KMS-11 (cell line): ENCODE measurements around the gene RNU2-63P.
"Not testable (repeated sequence)": the region's sequence is repeated elsewhere in the genome, so short reads cannot be mapped to it uniquely, and the experiment has no call there.

Source experiments
- H2AFZ ChIP-seq: fragments of 200-600 bp; sonication (generic); 2 replicates; pipeline ENCODE4 v1.6.1; 2016; ENCODE audit warnings: antibody characterized with exemption, mixed run types, low read depth
- H3K27ac ChIP-seq: fragments of 200-600 bp; sonication (generic); 2 replicates; pipeline ENCODE4 v1.6.1; 2016; ENCODE audit warnings: mild to moderate bottlenecking, mixed run types
- H3K27me3 ChIP-seq: fragments of 200-600 bp; sonication (generic); 2 replicates; pipeline ENCODE4 v1.6.1; 2017; ENCODE audit warnings: mild to moderate bottlenecking, low read depth, mixed run types, moderate library complexity; ENCODE audit not compliant: insufficient read depth
- H3K36me3 ChIP-seq: fragments of 200-600 bp; sonication (generic); 2 replicates; pipeline ENCODE4 v1.6.1; 2017; ENCODE audit warnings: mild to moderate bottlenecking, mixed run types; ENCODE audit not compliant: insufficient read depth
- H3K4me1 ChIP-seq: fragments of 200-600 bp; sonication (generic); 2 replicates; pipeline ENCODE4 v1.6.1; 2016; ENCODE audit warnings: mild to moderate bottlenecking, low read depth, mixed run types; ENCODE audit not compliant: poor library complexity, severe bottlenecking
- H3K4me2 ChIP-seq: fragments of 200-600 bp; sonication (generic); 2 replicates; pipeline ENCODE4 v1.7.0; 2016; ENCODE audit warnings: mild to moderate bottlenecking, mixed run types
- H3K4me3 ChIP-seq: fragments of 200-600 bp; sonication (generic); IDR thresholded peaks from 2 replicates; pipeline ENCODE4 v1.6.1; 2017; ENCODE audit warnings: low read depth, low read length, mixed read lengths; ENCODE audit not compliant: insufficient read depth
- H3K79me2 ChIP-seq: fragments of 200-600 bp; sonication (generic); 2 replicates; pipeline ENCODE4 v1.6.1; 2016; ENCODE audit warnings: low read depth, mixed run types; ENCODE audit not compliant: insufficient read depth
- H3K9ac ChIP-seq: fragments of 200-600 bp; sonication (generic); 2 replicates; pipeline ENCODE4 v1.6.1; 2016; ENCODE audit warnings: mild to moderate bottlenecking, mixed run types
- H4K20me1 ChIP-seq: fragments of 200-600 bp; sonication (generic); 2 replicates; pipeline ENCODE4 v1.6.1; 2016; ENCODE audit warnings: mild to moderate bottlenecking, mixed run types; ENCODE audit not compliant: insufficient read depth
- CTCF ChIP-seq: fragments of 200-600 bp; sonication (generic); conservative IDR thresholded peaks from 2 replicates; pipeline ENCODE4 v1.6.1; 2017; ENCODE audit warnings: low read depth, mild to moderate bottlenecking, antibody characterized with exemption, low read length, moderate library complexity, mixed read lengths

RNU2-63P gene

GRCh38 chr2:88005776-88006175 lies 10.6 kb downstream of the RNU2-63P start:
- Histone ChIP-seq H3K4me1 (peaks cover 3% of the 10 kb centered on the region), H3K27ac (no peak overlapping the region), H3K4me2 (no peak overlapping the region), H3K27me3 (no peaks in the 10 kb centered on the region), H3K9ac (no peak overlapping the region), H3K4me3 (no peak overlapping the region), H4K20me1 (no peaks in the 10 kb centered on the region), H3K36me3 (no peaks in the 10 kb centered on the region), H3K79me2 (no peaks in the 10 kb centered on the region), H2AFZ (no peak overlapping the region)
- no peak for TF ChIP-seq CTCF

- H4K20me1 ChIP-seq: no peaks in the 10 kb centered on the region
- no peaks in the 10 kb centered on the region for H3K79me2 ChIP-seq
- H3K4me3 ChIP-seq: no peak overlapping the region
- no peak overlapping the region for H2AFZ ChIP-seq
- no peak overlapping the region for H3K9ac ChIP-seq
- no peak overlapping the region for H3K27ac ChIP-seq
- H3K27me3 ChIP-seq: no peaks in the 10 kb centered on the region
- H3K4me2 ChIP-seq: no peak overlapping the region
- H3K4me1 ChIP-seq: peaks cover 3% of the 10 kb centered on the region
- no peak for TF ChIP-seq CTCF
- no peaks in the 10 kb centered on the region for H3K36me3 ChIP-seq
Observed at GRCh38 chr2:88003074-88003755, 13.1 kb downstream of the RNU2-63P start.

- Histone ChIP-seq H3K36me3 (no peaks in the 10 kb centered on the region), H3K4me2 (0 out of 2 replicates have a peak overlapping the region, but pooled peaks have one; percentile 14), H3K4me3 (no peak overlapping the region), H3K79me2 (no peaks in the 10 kb centered on the region), H2AFZ (peak overlapping the region; percentile 16; the same call in 1 of the 2 replicates), H3K27me3 (no peaks in the 10 kb centered on the region), H3K27ac (no peak overlapping the region), H4K20me1 (no peaks in the 10 kb centered on the region), H3K9ac (no peak overlapping the region), H3K4me1 (peaks cover 3% of the 10 kb centered on the region)
- TF ChIP-seq CTCF: no peak
Observed at GRCh38 chr2:88002359-88002707, 14.0 kb downstream of the RNU2-63P start.

GRCh38 chr2:88000474-88000873 lies 15.9 kb downstream of the RNU2-63P start:
- H3K4me2 ChIP-seq: not testable (repeated sequence)

GRCh38 chr2:87996570-87996969 lies 19.8 kb downstream of the RNU2-63P start:
- no peaks in the 10 kb centered on the region for H3K36me3 ChIP-seq
- H3K27ac ChIP-seq: no peak overlapping the region

More at GRCh38 chr2:88000474-88000873, 15.9 kb downstream of the RNU2-63P start:
- not testable (repeated sequence) for H4K20me1 ChIP-seq, H2AFZ ChIP-seq, H3K36me3 ChIP-seq, H3K79me2 ChIP-seq, H3K4me1 ChIP-seq, H3K27me3 ChIP-seq, H3K4me3 ChIP-seq, H3K9ac ChIP-seq, H3K27ac ChIP-seq

More at GRCh38 chr2:87996570-87996969, 19.8 kb downstream of the RNU2-63P start:
- Histone ChIP-seq H3K79me2 (no peaks in the 10 kb centered on the region), H3K4me1 (no peaks in the 10 kb centered on the region), H3K27me3 (no peaks in the 10 kb centered on the region), H3K4me2 (no peak overlapping the region), H3K4me3 (no peak overlapping the region), H4K20me1 (no peaks in the 10 kb centered on the region), H3K9ac (no peak overlapping the region), H2AFZ (no peak overlapping the region)
- TF ChIP-seq CTCF: no peak
